Activated naive CD8-positive, alpha-beta T cell treated with anti-CD3 and anti-CD28 coated beads, Interleukin-2, amount 50 U/mL, for 24 hours (primary cell): ENCODE measurements around the gene KDM1B.

Source experiments
- ATAC-seq: fragments of 150-1000 bp; cut with Tn5 transposase; one replicate; pipeline ENCODE4 v1.10.0; 2021
- DNase-seq: peaks from one replicate; pipeline ENCODE4 v3.0.0; 2021
- H3K27ac Mint-ChIP-seq: one replicate; pipeline ENCODE4 v1.8.0; 2021; ENCODE audit warnings: mild to moderate bottlenecking, mixed read lengths
- H3K27me3 Mint-ChIP-seq: one replicate; pipeline ENCODE4 v1.8.0; 2021; ENCODE audit warnings: mixed read lengths
- H3K36me3 Mint-ChIP-seq: one replicate; pipeline ENCODE4 v1.8.0; 2021; ENCODE audit warnings: low read depth, mixed read lengths
- H3K4me1 Mint-ChIP-seq: one replicate; pipeline ENCODE4 v1.8.0; 2021; ENCODE audit warnings: mixed read lengths
- H3K4me3 Mint-ChIP-seq: one replicate; pipeline ENCODE4 v1.8.0; 2021; ENCODE audit warnings: mild to moderate bottlenecking, moderate library complexity, mixed read lengths
- H3K9me3 Mint-ChIP-seq: one replicate; pipeline ENCODE4 v1.8.0; 2021; ENCODE audit warnings: mixed read lengths

KDM1B gene

DNA sequence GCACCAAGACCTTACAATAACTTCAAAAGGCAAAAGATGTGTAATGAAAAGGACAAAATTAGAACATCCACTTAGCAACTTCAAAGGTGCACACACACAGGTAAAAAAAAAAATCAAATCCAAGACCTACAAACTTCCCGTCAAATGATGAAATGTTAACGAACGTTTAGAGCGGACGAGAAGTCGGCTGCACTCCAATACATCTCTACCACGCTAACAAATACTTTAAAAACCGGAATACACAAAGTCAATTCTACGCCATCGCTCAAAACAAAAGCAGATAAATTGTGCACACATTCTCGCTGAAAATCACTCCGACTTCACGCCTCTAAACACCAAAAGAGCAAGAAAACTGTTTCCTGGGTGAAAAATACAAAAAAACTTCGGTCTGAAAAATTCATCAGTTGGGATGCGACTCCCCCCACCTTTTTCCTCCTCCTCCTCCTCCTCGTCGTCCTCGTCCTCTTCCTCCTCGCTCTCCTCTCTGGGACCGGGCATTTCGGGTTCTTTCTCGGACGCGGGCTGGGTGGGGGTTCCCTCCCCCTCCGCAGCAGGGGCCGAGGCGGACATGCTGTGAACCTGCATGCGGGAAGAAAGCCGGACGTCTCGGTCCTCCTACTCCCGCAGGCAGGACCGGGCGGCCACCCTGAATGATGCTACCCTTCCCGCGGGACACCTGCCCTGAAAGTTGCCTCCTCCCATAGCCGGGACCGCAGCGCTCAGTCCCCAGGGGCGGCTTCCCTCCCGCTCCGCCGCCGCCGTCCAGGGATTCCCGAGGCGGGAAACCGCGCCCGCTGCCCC lies 108.4 kb downstream of the KDM1B start:
- Mint-ChIP-seq H3K36me3 (peaks cover 54% of the 10 kb centered on the region), H3K27me3 (no peaks in the 10 kb centered on the region), H3K9me3 (no peaks in the 10 kb centered on the region), H3K4me3 (peak overlapping the region; percentile 97), H3K4me1 (peaks cover 50% of the 10 kb centered on the region), H3K27ac (peak overlapping the region; percentile 98)
- ATAC-seq = no peak
- DNase-seq = peak; percentile 34

DNA sequence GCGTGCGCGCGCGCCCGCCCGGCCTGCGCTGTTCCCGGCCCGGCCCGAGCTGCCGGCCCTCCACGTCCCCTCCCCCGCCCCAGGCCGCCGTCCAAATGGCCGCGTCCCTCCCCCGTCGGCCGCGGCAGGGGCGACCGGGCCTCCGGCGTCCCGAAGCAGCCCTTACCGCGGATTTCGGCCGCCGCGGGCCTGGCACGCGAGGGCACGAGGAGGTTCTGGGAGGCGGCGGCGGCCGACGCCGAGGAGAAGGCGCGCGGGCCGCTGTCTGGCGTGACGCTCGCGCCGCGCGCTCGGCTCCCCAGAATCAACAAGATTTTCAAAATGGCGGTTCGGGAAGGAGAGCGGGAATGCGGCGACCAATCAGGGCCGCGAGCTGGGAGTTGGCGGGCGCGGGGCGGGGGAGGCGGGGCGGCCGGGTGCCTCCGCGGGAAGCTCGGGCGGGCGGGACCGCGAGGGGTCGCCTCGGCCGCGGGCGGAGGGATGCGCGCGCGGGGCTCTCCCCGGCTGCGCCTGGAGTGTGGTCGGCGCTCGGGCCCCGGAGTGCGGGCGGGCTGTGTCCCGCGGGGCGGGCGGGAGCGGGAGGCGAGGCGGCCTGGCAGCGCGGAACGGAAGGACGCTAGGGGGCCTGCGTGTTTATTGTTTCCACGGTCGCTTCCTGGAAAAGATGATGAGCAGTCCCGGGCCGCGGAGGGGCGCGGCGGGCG lies 109.1 kb downstream of the KDM1B start, which contains the start of gene DEK:
Gene DEK, minus strand, starts transcription at position 312 of the 704 bp plus-strand sequence. CDS start 543 bp downstream, outside the sequence.
- Mint-ChIP-seq H3K36me3 (peaks cover 51% of the 10 kb centered on the region), H3K27me3 (no peaks in the 10 kb centered on the region), H3K9me3 (no peaks in the 10 kb centered on the region), H3K4me1 (peaks cover 46% of the 10 kb centered on the region), H3K27ac (peak within 1 kb of the TSS; percentile 98), H3K4me3 (peak within 1 kb of the TSS; percentile 97)
- DNase-seq = peak; percentile 86
- ATAC-seq = peak; percentile 66

DNA sequence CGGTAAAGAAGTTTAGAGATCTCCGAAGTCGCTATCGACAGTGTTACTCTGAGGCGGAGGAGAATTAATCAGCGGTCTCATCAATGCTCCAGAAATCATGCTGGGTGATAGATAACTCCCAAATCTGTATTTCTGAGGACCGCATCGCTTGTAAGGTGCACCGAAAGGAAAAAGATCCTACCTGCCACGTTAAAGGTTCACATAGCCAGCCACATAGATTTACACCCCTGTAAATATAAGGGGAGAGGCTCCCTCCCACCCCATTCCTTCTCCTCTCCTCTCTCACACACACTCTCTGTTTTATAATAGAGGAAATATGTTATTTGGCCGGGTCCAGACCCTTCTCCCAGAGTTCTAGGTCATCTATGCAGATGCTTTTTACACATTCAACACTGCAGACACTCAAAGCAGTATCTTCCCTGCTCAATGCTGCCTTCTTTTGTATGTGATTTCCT lies 109.7 kb downstream of the KDM1B start:
- peak overlapping the region; percentile 83 for H3K4me3 Mint-ChIP-seq
- peak overlapping the region; percentile 96 for H3K27ac Mint-ChIP-seq
- H3K9me3 Mint-ChIP-seq = no peaks in the 10 kb centered on the region
- no peak for DNase-seq
- no peaks in the 10 kb centered on the region for H3K27me3 Mint-ChIP-seq
- H3K4me1 Mint-ChIP-seq = peaks cover 40% of the 10 kb centered on the region
- no peak for ATAC-seq
- peaks cover 45% of the 10 kb centered on the region for H3K36me3 Mint-ChIP-seq

DNA sequence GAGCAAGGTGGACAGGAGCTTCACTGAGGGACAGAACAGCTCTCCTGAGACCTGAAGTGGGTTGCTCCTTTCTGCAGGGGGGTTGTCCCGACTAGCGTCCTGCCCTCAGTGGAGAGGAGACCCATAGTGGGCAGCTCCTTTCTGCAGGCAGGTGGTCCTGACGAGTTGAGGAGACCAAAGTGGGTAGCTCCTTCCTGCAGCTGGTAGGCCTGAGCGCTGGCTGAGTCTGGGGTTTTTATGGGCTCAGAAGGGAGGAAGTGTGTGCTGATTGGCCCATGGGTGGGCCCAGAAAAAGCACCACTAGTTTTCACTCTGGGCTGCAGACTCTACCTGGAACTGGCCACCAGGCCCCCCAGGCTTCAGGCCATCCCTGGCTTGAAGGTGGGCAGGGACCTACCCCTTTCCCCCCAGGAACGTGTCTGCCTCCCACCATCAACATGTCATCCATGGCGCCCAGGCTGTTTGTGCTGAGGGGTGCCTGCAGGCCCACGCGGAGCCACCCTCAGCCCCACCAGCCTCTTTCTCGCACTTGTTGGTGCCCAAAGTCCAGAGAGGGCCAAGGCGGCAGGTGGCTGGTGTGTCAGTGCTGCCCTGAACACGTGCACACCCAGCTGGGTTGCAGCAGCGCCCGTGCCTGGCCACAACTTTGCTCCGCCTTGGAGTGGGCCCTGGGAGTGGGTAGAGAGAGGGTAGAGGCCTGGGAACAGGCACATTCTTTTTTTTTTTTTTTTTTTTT lies 110.7 kb downstream of the KDM1B start:
- Mint-ChIP-seq H3K27me3 (no peaks in the 10 kb centered on the region), H3K4me1 (peaks cover 30% of the 10 kb centered on the region), H3K9me3 (no peaks in the 10 kb centered on the region), H3K4me3 (peak overlapping the region; percentile 83), H3K27ac (peak overlapping the region; percentile 96), H3K36me3 (peaks cover 35% of the 10 kb centered on the region)
- no peak for ATAC-seq
- no peak for DNase-seq

DNA sequence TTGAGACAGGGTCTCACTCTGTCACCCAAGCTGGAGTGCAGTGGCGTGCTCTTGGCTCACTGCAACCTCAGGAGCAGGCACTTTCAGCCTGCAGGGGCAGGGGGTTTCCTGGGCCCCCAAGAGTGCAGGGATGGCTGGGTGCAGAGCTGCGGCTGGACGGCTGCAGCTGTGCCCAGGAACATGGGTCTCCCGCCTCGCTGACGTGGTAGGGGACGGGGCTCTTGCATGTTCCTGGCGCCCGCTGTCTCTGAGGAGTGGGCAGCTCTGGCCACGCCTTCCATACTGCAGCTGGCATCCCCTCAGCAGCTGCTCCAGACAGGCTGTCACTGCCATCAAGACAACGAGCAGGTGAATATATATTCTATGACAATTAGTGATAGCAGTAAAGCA lies 111.3 kb downstream of the KDM1B start:
- H3K4me1 Mint-ChIP-seq = peaks cover 24% of the 10 kb centered on the region

DNA sequence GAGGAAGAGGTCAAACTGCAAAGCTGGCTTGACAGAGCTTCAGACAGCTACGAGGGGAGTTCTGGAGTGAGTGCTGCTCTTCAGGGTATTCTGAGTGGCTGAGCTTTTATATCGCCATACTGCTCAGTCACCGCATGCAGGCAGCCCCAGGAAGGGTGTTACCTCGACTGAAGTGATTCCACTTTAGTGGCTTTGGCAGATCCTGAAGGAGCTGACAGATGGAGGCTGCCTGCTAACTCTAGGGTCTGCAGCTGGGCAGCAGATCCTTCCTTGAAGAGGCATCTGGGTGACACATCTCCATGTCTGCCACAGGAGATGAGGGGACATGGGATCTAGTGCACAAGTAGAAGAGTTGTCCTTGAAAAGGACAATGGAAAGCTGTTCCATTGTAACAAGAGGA lies 112.8 kb downstream of the KDM1B start:
- peaks cover 11% of the 10 kb centered on the region for H3K4me1 Mint-ChIP-seq
- ATAC-seq (no peak), DNase-seq (no peak)
- H3K27me3 Mint-ChIP-seq = no peaks in the 10 kb centered on the region
- H3K27ac Mint-ChIP-seq = no peak overlapping the region
- H3K36me3 Mint-ChIP-seq = peaks cover 16% of the 10 kb centered on the region
- H3K4me3 Mint-ChIP-seq = no peak overlapping the region
- H3K9me3 Mint-ChIP-seq = no peaks in the 10 kb centered on the region

More for the DNA sequence above, 111.3 kb downstream of the KDM1B start:
- Mint-ChIP-seq H3K9me3 (no peaks in the 10 kb centered on the region), H3K36me3 (peaks cover 30% of the 10 kb centered on the region), H3K4me3 (no peak overlapping the region), H3K27ac (no peak overlapping the region), H3K27me3 (no peaks in the 10 kb centered on the region)
- no peak for ATAC-seq
- DNase-seq = no peak

DNA sequence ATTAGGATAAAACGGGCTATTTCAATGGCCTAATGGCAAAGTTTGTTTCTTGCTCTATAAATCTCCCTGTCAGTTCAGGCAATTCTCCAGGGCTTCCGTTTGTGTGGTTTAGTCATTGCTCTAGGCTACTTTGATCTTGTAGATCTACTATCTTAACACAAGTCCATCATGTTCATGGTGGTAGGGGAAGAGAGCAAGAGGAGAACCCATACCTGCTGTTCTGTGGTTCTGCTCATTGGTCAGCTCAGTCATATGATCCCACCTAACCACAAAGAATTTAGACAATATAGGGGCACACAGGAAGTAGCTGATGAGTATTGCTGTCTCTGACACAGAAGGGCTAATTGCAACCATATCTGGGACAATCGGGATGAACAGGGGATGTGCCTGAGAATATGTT lies 114.0 kb downstream of the KDM1B start:
- DNase-seq (no peak), ATAC-seq (no peak)
- Mint-ChIP-seq H3K36me3 (peaks cover 8% of the 10 kb centered on the region), H3K4me3 (no peak overlapping the region), H3K27me3 (peaks cover 2% of the 10 kb centered on the region), H3K9me3 (no peaks in the 10 kb centered on the region), H3K27ac (no peak overlapping the region), H3K4me1 (peaks cover 10% of the 10 kb centered on the region)

DNA sequence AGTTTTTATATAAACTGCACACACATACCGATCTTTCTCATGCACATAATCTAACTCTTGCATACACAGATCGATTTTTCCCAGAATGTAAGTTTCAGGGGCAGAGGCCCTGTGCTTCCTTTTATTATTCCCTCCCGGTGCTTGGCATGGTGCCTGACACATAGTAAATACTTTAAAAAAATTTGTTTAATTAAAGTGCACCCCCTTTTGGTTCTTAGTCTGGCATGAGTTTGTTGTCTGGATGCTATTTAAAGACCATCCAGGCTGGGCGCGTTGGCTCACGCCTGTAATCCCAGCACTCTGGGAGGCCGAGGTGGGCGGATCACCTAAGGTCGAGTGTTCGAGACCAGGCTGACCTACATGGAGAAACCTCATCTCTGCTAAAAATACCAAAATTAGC lies 114.5 kb downstream of the KDM1B start:
- Mint-ChIP-seq H3K36me3 (peaks cover 8% of the 10 kb centered on the region), H3K9me3 (no peaks in the 10 kb centered on the region), H3K4me3 (no peak overlapping the region), H3K27me3 (peaks cover 2% of the 10 kb centered on the region), H3K27ac (no peak overlapping the region), H3K4me1 (peaks cover 9% of the 10 kb centered on the region)
- DNase-seq (no peak), ATAC-seq (no peak)

DNA sequence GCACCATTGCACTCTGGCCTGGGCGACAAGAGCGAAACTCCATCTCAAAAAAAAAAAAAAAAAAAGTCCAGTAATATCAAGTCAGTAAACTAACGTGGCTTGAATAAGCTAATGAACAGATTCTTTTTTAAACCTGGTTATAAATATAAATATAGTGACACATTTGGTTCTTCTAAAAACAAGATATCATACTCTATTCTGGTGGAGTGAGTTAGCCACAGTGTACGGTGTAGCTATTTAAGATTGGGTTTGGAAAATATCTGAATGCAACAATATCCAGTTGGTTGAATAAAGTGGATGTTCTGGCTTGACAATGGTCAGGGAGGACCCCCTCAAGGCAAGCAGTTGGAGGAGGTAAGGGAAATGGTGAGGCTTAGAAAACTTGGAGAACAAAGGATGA lies 115.0 kb downstream of the KDM1B start:
- DNase-seq (no peak), ATAC-seq (no peak)
- Mint-ChIP-seq H3K27ac (no peak overlapping the region), H3K4me1 (peaks cover 4% of the 10 kb centered on the region), H3K4me3 (no peak overlapping the region), H3K27me3 (peaks cover 6% of the 10 kb centered on the region), H3K9me3 (no peaks in the 10 kb centered on the region), H3K36me3 (peaks cover 4% of the 10 kb centered on the region)
